ENCODE measurements around the gene CPTP. TPM values are rescaled to one million over a fixed set of nuclear protein-coding genes. Genes with fewer than 3 reads are reported as not detected.
A peak's percentile ranks its signal among the peaks of the same experiment; 100 is the strongest.

The CPTP gene
- total and polyA plus RNA-seq, 2 of the 13 experiments (the other 11 are each of a cell fraction or from before 2014, with no cell fraction given), result 5.5 to 9.3 TPM

DNA sequence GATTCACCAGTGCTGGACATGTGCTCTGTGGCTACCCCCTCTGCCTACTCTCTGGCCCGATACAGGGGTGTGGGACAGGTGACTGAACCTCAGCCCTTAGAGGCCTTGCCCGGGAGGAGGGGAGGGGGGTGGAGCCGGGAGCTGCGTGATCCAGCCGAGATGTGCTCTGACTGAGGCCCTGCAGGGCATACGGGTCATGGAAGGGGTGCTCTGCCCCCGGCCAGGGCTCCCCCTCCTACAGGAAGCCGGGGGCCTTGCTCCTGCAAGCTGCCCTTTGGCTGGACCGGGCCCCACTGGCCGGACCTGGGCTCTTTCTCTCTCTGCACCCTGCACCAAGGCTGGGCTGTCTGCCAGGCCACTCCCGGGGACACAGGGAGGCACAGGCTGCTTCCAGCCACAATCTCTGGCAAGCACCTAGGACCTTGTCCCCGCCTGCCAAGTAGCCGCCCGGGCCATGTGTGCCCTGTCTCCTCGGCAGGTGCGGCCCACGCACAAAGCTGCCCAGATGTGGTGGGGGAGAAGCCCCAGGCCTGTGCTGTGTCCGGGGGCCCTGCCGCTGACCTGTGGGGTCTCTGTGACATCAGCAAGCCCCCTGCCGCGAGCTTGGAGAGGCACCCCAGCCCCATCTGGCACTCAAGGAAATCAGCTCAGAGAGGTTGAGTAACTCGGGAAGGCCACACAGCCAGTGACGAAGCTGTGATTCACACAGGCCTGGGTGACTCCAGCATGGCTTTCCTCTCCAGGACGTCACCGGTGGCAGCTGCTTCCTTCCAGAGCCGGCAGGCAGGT is 42.9 kb upstream of the CPTP start (continued):
- TF ChIP-seq, protein P1, sequence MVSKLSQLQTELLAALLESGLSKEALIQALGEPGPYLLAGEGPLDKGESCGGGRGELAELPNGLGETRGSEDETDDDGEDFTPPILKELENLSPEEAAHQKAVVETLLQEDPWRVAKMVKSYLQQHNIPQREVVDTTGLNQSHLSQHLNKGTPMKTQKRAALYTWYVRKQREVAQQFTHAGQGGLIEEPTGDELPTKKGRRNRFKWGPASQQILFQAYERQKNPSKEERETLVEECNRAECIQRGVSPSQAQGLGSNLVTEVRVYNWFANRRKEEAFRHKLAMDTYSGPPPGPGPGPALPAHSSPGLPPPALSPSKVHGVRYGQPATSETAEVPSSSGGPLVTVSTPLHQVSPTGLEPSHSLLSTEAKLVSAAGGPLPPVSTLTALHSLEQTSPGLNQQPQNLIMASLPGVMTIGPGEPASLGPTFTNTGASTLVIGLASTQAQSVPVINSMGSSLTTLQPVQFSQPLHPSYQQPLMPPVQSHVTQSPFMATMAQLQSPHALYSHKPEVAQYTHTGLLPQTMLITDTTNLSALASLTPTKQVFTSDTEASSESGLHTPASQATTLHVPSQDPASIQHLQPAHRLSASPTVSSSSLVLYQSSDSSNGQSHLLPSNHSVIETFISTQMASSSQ (IDR thresholded peaks at IDR 0.05; ENCODE audit: low read depth), result no peak
- TF ChIP-seq, protein P1 (CRISPR knock-in tag; IDR thresholded peaks at IDR 0.05; ENCODE audit: borderline replicate concordance), result peak; percentile 25; the same call in 1 of the 2 replicates
- no peak for TF ChIP-seq ZNF180 (CRISPR knock-in tag; IDR thresholded peaks at IDR 0.05; ENCODE audit: borderline replicate concordance, low read depth)
- TF ChIP-seq ZFP62 (CRISPR knock-in tag; IDR thresholded peaks at IDR 0.05), result 0 out of 2 replicates have a peak, but pooled peaks have one; percentile 31
- TF ChIP-seq, protein P2, sequence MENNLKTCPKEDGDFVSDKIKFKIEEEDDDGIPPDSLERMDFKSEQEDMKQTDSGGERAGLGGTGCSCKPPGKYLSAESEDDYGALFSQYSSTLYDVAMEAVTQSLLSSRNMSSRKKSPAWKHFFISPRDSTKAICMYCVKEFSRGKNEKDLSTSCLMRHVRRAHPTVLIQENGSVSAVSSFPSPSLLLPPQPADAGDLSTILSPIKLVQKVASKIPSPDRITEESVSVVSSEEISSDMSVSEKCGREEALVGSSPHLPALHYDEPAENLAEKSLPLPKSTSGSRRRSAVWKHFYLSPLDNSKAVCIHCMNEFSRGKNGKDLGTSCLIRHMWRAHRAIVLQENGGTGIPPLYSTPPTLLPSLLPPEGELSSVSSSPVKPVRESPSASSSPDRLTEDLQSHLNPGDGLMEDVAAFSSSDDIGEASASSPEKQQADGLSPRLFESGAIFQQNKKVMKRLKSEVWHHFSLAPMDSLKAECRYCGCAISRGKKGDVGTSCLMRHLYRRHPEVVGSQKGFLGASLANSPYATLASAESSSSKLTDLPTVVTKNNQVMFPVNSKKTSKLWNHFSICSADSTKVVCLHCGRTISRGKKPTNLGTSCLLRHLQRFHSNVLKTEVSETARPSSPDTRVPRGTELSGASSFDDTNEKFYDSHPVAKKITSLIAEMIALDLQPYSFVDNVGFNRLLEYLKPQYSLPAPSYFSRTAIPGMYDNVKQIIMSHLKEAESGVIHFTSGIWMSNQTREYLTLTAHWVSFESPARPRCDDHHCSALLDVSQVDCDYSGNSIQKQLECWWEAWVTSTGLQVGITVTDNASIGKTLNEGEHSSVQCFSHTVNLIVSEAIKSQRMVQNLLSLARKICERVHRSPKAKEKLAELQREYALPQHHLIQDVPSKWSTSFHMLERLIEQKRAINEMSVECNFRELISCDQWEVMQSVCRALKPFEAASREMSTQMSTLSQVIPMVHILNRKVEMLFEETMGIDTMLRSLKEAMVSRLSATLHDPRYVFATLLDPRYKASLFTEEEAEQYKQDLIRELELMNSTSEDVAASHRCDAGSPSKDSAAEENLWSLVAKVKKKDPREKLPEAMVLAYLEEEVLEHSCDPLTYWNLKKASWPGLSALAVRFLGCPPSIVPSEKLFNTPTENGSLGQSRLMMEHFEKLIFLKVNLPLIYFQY (CRISPR knock-in tag; IDR thresholded peaks at IDR 0.05; ENCODE audit: borderline replicate concordance), result peak; percentile 95
- 0 out of 2 replicates have a peak, but pooled peaks have one; percentile 28 for TF ChIP-seq ZBTB20 (CRISPR knock-in tag; IDR thresholded peaks at IDR 0.05; ENCODE audit: borderline replicate concordance, low read depth)
- TF ChIP-seq, protein P3, sequence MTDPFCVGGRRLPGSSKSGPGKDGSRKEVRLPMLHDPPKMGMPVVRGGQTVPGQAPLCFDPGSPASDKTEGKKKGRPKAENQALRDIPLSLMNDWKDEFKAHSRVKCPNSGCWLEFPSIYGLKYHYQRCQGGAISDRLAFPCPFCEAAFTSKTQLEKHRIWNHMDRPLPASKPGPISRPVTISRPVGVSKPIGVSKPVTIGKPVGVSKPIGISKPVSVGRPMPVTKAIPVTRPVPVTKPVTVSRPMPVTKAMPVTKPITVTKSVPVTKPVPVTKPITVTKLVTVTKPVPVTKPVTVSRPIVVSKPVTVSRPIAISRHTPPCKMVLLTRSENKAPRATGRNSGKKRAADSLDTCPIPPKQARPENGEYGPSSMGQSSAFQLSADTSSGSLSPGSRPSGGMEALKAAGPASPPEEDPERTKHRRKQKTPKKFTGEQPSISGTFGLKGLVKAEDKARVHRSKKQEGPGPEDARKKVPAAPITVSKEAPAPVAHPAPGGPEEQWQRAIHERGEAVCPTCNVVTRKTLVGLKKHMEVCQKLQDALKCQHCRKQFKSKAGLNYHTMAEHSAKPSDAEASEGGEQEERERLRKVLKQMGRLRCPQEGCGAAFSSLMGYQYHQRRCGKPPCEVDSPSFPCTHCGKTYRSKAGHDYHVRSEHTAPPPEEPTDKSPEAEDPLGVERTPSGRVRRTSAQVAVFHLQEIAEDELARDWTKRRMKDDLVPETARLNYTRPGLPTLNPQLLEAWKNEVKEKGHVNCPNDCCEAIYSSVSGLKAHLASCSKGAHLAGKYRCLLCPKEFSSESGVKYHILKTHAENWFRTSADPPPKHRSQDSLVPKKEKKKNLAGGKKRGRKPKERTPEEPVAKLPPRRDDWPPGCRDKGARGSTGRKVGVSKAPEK (CRISPR knock-in tag; IDR thresholded peaks at IDR 0.05; ENCODE audit: borderline replicate concordance), result no peak
- peak in 1 of 2 experiments; percentile 52; a peak in 1 of 4 replicates for TF ChIP-seq KLF16 (CRISPR knock-in tag; IDR thresholded peaks at IDR 0.05)
- TF ChIP-seq, protein P4, sequence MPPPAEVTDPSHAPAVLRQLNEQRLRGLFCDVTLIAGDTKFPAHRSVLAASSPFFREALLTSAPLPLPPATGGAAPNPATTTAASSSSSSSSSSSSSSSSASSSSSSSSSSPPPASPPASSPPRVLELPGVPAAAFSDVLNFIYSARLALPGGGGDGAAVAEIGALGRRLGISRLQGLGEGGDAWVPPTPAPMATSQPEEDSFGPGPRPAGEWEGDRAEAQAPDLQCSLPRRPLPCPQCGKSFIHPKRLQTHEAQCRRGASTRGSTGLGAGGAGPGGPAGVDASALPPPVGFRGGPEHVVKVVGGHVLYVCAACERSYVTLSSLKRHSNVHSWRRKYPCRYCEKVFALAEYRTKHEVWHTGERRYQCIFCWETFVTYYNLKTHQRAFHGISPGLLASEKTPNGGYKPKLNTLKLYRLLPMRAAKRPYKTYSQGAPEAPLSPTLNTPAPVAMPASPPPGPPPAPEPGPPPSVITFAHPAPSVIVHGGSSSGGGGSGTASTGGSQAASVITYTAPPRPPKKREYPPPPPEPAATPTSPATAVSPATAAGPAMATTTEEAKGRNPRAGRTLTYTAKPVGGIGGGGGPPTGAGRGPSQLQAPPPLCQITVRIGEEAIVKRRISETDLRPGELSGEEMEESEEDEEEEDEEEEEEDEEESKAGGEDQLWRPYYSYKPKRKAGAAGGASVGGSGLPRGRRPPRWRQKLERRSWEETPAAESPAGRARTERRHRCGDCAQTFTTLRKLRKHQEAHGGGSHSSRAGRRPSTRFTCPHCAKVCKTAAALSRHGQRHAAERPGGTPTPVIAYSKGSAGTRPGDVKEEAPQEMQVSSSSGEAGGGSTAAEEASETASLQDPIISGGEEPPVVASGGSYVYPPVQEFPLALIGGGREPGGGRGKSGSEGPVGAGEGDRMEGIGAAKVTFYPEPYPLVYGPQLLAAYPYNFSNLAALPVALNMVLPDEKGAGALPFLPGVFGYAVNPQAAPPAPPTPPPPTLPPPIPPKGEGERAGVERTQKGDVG (CRISPR knock-in tag; IDR thresholded peaks at IDR 0.05; ENCODE audit: borderline replicate concordance), result no peak
- no peak for TF ChIP-seq FOXM1 (CRISPR knock-in tag; IDR thresholded peaks at IDR 0.05)
- TF ChIP-seq MEF2D (CRISPR knock-in tag; IDR thresholded peaks at IDR 0.05), result no peak; the same call in 1 of the 2 replicates
- TF ChIP-seq SMAD9 (CRISPR knock-in tag; IDR thresholded peaks at IDR 0.05), result no peak
